GM18498 (cell line): ENCODE data around the gene PPP1R3C.

ENCODE experiments used
- ATAC-seq: cut with Tn5 transposase; IDR thresholded peaks from one replicate; pipeline ENCODE4 v1.9.1; 2021; ENCODE audit warnings: mild to moderate bottlenecking, moderate library complexity; ENCODE audit not compliant: unreplicated experiment

PPP1R3C gene

DNA sequence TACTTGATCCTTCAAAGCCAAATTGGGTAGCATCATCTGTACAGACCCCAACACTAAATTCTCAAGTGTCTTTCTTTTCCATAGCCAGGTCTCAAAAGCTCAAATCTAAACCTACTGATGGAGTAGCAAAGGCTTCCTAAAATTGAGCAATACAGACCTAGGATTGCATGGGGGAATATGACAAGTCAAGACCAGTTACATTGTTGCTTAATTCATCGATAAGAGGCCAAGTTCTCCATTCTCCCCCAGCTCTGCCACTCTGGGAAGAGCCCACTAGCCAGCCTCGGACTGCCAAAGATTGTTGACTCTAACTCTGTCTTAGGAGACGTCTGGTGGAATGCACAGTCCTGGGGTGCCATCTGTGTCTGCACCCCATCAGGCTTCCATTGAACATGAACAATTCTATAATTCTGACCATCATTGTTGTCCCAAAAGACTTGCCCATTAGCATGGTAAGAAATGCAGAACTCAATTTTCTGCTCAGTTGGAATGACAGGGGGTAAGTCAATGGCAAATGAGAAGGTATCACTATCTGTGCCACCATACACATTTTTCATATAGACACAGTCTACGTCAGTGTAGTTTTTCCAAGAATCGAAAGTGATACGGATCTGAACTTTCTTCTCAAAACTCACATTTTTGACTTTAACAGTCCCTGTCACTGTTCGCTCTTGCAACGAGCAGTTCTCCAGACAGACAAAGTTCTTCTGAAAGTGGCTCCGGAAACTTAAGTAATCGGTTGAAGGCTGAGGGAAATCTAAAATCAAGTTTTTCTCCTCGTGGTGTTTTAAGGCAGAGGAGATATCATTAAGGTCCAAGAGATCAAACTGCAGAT lies 2.9 kb downstream of the PPP1R3C start:
- ATAC-seq, result no peak

DNA sequence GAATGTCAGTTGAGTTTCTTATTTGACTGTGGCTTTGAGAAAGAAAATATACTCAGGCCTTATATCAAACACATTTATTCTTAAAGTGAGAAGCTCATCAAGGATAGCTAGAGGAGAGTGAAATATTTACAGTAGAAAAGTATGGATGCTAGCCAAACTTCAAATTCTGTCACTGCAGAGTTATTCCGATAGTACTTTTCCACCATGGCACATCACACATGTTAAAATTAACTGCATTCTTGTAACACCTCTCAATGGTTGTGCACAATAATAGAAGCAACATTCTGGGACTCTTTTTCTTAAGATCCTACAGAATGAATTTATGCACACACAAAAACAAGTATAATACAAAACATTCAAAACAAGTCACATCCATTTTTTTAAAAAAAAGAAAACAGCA lies 4.5 kb downstream of the PPP1R3C start:
- ATAC-seq, result no peak

DNA sequence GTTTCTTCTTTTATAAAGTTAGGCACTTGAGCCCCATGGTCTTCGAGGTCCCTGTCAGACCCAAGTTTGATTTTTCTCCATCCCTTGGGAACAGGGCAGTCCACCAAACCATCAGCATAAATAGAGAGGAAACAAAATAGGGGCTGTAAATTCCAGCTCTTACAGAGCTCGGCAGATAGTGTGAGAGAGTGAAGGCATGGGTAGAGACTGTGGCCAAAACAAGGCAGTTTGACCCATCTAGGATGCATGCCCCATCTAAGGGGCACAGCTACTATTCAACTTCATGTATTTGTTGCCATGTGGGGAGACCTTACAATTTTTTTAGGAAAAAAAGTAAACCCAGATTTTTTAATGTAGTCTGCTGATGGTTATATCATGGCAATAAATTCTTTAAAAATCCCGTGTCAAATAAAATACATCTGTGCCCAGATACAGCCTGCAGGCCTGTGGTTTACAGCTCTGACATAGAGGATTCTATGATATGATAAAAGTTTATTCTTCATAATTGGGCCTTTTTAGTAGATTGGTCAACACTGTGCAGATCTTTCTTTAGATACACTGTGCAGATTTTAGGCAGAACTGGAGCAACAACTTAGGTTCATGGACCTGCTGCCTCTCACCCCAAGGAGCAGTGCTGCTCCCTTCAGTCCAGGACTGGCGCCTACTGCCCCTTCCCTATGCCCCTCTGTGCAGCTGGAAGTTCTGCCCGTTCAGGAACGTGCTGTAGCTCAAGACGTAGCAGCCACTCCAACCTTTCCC lies 5.3 kb downstream of the PPP1R3C start:
- ATAC-seq, result no peak

DNA sequence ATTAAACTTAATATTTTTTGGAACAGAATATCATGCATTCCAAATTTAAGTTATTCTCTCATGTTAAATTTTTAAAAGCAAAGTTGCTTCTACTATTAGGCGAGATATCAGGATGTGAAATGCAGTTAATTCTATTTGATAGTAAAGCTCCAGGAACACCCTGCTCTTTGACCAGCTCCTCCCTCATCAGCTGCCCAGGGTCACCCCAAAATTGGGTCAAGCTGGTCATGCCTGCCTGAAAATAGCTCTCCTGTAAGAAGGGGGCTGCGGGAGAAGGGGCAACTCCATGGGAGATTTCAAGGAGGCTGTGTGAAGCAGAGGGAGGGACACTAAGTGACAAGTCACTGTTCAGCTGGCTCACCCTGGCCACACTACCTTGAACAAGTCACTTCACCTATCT lies 5.9 kb downstream of the PPP1R3C start:
- ATAC-seq, result no peak

DNA sequence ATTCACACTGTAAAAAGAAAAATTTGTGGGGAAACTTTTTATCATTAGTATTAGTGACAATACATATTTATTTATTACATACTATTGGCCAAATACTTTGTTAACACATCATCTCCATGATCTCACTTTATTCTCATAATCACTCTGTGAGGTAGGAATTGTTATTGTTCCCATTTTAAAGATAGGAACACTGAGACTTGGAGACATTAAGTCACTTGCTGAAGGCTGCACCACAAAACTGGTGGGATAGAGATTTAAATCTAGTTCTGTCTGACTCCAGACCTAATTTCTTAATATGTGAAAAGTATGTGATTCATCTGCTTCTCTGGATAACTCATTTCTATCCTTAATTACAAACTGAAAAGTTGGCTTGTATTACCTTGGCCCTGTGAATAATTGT lies 8.2 kb downstream of the PPP1R3C start:
- no peak for ATAC-seq

DNA sequence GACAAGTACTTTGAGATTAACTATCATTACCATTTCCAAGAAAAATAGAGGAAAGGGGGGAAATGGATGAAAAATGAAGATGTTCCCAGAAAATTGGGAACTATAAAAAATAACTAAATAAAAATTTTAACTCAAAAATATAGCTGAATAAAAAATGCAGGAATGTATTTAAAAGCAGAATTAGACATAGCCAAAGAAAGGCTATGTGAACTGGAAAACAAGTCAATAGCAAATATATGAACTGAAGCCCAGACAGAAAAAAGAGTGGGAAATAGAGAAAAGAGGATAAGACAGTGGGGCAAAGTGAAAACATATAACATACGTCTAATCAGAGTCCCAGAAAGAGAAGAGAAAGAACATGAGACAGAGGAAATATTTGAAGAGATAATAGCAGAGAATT lies 10.3 kb downstream of the PPP1R3C start:
- no peak for ATAC-seq

DNA sequence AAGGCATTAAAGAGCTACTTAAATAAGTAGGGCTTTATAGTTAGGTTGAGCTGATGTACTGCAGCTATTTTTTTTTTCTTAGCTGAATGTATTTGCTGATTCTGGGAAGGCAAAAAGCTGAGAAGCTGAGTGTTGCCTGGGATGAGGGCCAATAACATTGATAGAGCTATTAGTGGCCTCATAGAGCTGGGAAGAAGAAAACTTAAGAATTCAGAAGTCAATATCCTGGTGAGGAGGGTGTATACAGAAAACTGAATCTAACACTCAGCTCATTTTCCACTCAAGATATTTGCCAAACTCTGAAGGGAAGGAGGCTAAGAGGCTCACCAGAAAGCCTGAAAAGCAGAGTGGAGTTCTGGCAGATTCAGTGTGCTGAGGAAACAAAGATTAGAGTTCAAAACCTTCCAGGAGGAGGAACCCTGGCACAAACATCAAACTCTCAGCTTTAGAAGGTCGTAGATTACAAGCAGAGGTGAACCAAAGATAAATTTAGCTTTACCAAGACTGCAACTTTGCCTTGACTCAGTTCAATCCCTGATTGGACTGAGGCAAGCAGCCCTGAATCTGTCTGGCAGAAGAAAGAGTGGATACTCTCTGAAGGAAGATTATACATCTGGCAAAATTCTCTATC lies 11.3 kb downstream of the PPP1R3C start:
- no peak for ATAC-seq

DNA sequence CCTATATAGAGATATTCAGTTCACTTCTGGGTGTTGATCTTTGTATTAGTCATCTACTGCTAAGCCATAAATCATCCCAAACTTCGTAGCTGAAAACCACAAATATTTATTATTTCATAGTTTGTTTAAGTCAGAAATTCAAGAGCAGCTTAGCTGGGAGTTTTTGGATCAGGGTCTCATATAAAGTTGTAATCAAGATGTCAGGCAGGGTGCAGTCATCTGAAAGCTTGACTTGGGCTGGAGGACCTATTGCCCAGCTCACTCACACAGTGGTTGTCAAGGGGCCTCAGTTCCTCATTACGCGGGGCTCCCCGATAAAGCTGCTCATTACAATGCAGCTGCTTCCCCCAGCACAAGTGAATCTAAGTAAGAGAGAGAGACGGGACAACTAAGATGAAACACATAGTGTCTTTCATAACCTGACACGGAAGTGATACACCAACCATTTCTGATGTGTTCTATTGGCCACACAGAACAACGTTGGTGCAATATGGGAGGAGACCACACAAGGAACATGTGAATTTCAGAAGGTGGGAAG lies 15.7 kb downstream of the PPP1R3C start:
- no peak for ATAC-seq

DNA sequence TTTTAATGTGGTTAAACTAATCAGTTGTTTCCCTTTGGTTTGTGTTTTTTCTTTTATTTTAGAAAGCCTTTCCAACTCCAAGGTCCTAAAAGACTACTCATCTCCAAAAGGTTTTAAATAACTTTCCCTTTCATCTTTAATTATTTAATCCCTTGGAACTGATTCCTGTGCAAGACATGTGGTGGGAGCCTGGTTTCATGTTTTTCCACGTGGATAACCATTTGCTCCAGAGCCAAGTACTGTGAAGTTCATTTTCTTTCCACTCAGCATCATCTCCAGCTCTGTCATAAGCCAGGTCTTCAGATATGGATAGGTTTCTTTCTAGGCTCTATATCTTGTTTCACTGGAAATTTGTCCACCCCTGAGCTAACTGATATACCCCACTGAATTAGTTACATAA lies 16.7 kb downstream of the PPP1R3C start:
- no peak for ATAC-seq

DNA sequence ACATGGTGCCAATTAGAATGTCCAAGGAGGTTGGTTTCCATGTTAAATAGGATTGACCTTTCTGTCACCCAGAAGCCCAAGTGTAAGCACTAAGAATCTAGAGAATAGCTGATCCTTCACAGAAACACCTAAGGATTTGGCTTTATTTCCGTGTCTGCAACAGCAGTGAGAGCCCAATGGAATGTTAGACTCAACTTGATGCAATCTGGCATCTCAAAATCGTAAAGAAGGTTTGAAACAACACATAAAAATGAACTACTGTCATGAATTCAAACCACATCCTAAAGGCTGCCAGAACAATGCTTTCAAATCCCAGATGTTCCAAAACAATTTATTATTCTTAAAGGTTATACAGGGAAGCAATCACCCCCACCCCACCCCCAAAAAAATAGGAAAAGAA lies 18.6 kb downstream of the PPP1R3C start:
- no peak for ATAC-seq

DNA sequence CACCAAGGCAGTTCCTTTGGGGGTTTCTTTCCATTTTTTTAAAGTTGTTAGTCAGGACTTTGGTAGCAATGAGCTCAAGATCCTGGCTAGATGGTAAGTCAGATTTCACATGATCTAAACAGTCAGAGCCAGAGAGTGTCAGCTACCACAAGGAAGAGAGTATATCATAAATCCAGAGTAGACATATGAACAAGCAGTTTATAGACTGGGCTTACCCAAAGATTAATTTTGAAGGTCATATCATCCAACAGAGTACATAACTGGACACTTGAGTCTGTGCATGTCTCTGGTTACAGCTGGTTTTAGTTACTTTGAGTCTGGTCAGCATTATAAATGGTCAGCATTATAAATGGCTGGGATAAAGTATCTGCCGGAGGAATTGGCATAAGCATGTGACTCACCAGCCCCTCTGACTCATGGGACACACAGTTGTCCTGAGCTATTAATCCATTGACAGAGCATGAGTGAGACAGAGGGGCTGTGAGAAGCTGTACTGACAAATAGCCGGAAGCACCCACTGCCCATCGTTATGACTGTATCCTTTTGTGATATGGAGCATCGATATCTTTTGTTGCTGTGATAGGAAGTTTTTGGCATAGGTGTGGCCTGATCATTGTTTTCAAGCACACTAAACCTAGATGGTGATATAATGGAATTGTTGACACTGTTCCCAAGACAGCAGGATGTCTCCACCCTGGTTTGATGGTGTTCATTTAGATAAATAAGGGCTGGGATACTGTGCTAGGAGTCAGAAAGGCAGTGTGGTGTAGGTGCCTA lies 19.3 kb downstream of the PPP1R3C start:
- ATAC-seq, result no peak

DNA sequence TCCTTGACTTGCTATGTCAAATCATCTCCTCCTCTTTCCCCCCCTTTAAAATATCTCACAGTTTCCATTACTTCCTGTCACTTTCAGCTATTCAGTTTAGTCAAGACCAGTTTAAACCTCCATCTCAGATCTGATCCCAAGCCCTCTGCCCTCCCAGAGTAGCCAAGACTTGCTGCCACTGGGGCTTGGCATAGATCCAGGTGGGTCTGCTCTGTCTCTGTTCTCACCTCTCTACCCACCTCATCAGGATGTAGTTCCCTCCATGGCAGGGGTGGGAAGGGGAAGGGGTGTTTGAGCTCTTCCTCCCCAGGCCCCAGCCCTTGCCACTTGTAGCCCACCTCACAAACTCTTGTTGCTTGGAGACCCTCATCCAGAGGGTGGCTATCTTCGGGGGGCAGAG lies 22.0 kb downstream of the PPP1R3C start:
- no peak for ATAC-seq

DNA sequence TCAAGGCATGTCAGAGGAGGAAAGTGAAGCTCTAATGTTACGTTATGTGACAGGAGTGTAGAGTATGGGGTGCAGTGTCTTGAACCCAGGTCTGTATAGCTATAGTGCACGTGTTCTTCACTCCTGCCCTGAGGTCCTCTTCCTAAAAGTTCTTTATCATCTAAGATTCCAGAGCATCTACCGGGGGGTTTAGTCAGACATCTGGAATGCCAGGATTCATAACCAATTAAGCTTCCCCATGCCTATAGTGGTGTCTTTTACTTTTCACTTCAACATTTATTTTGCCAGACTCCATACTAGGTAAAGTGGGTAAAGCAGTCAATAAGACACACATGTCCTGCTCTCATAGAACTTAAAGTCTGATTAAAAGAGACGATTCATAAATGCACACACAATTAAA lies 22.4 kb downstream of the PPP1R3C start:
- ATAC-seq, result no peak

DNA sequence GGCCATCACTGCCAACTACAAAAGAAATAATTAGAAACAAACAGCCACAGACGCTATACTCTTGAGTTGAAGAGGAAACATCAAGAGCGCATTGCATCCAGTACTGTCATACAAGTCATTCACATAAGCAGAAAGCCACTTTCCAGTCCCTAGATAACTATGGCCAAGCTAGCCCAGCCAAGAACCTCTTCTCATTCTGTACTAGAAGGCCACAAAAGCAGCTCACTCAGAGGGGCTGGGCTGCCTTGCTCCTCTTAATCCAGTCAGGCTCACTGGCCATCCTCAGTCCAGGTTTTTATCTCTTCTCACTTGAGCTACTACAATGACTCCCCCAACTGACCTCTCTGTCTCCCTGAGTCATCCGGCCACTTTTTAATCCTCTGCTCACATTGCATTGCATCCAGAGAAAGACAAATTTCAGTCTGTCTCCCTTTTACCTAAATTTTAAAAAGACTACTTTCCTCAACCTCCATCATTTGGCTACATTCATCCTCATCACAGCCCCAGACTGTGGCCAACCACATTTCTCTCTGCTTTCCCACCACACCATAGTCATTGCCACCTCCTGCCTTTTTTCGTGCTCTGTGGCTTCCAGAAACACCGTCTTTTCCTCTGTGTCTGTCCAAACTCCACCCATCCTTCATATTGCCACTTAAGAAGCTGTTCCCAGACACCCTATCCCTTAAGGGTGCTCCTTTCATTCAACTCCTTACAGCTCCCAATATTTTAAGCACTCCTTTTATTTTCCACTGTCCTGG lies 25.0 kb downstream of the PPP1R3C start:
- no peak for ATAC-seq

DNA sequence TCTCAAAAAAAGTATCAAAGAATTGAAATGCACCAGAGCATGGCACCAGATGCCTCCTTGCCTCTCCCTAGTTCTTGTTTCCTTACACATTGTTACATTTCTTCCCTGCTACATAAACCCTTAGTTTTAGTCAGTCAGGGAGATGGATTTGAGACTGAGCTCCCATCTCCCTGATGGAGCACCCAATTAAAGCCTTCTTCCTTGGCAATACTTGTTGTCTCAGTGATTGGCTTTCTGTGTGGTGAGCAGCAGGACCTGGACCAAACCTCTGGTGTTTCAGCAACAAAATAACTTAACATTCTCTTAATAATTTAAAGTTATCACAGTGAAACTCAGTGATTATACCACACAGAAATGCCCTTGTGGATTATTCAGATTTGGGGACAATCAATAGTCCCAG lies 26.9 kb downstream of the PPP1R3C start:
- ATAC-seq, result no peak

DNA sequence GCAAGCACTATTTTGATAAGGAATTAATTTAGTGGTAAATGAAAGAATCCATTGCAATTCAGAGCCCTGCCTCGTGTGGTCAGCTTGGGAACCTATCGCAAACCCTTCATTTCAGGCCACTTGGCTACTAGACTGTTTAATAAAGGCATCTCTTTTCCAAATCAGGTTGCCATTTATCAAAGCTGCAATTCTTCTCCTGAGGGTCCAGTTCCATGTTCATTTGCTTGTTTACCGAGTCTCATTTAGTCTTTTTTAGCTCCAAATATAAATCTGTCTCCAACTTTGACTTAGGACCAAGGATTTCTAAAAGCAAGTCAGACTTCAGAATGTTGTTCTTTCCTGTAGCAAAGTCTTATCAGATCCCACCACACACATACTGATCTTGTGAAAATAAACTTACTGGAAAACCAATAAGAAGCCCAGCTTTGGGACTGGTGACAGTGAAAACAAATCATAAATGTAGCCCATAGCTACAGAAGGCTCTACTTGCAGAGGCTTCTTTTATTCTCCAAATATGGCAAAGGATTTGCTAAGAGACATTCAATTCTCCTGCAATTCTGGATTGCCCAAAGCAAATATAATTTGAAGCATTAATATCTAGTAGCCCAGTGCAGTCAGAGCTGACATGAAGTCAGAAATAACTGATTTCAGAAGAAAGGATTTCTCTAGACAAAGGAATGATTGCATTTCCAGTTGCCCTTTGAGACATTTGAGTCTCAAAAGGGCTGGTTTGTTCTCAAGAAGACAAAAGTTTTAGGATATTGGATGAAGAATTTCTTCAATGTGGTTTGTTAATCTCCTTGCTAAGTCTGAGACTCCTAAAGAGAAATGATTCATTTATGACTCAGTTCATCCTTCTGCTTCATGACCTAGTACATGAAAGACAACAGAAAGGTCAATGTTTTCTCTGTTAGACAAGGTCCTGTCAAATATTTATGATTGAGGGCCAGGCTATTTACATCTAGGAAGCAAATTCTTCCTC lies 28.0 kb downstream of the PPP1R3C start:
- ATAC-seq, result no peak

DNA sequence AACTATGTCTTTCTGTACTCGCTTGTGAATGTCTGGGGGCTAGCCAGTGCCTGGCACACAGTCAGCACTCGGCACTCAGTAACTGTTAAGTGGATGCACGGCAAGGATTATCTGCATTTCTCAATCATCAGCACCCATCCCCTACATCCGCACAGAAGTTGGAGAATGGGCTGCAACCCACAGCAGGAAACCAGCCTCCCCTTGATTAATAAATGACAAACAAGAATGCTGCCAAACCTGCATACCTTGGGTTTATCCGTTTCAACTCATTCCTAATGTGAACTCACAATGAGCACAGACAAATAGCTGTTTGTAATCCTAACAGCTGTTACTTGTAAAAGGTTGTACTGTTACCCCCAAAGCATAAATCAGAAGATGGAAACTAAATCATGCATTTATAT lies 28.9 kb downstream of the PPP1R3C start:
- ATAC-seq, result no peak

DNA sequence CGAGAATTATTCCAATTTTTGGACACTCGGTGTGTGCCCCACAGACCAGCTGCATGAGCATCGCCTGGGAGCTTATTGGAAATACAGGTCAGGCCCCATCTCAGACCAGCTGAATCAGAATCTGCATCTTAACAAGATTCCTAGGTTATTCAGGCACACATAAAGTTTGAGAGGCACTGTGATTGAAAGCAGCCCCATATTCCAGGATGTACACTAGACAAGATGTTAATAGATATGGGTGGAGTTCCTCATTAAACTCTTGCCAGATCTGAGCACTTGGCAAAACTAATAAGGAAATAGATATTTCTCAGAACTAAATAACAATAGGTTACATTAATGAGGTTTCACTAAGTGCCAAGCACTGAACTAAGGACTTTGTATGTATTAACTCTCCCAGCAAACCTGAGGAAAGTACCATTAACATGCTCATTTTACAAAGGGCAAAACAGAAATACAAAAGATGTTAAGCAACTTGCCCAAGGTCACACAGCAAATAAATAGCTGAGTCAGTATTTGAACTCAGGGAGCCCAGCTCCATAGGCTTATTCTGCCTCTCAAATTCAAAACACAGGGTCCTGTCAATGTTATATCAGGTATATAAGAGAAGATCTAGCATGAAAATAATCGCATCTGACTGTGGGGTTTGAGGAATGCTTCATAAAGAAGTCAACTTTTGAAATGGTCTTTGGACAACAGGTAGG lies 29.9 kb downstream of the PPP1R3C start:
- no peak for ATAC-seq
